Breast epithelium (tissue), 4 donors: ENCODE data around the gene PLAU. TPM values are rescaled to one million over a fixed set of nuclear protein-coding genes. Genes with fewer than 3 reads are reported as not detected.

Experiments
- DNase-seq, 2 donors: peaks; one replicate each; pipeline ENCODE4 v3.0.0-alpha.2; 2019; ENCODE audit warnings: low spot score in 2 of 2
- H3K27ac ChIP-seq, 2 donors: fragments of 200-600 bp; sonication (generic) in 1 of 2; one replicate each; pipeline ENCODE4 v1.5.1; 2016 to 2019; ENCODE audit warnings: mild to moderate bottlenecking in 1 of 2
- H3K27me3 ChIP-seq, 2 donors: fragments of 200-600 bp; sonication (generic) in 1 of 2; one replicate each; pipeline versions ENCODE4 v1.5.1 to v1.6.0; 2017 to 2019; ENCODE audit warnings: control low read depth in 1 of 2, mild to moderate bottlenecking in 1 of 2
- H3K36me3 ChIP-seq: fragments of 200-600 bp; one replicate; pipeline ENCODE4 v1.5.1; 2019
- H3K4me1 ChIP-seq, 2 donors: fragments of 200-600 bp; sonication (generic); one replicate each; pipeline ENCODE4 v1.5.1; 2016 to 2019; ENCODE audit warnings: control low read depth in 1 of 2
- H3K4me3 ChIP-seq, 3 donors: fragments of 200-600 bp; sonication (generic); 1 replicate in 2 of 3; 2 replicates in 1 of 3; pipeline ENCODE4 v1.5.1; 2016 to 2019; ENCODE audit warnings: mild to moderate bottlenecking in 3 of 3, moderate library complexity in 2 of 3
- H3K9me3 ChIP-seq, 2 donors: fragments of 200-600 bp; sonication (generic) in 1 of 2; one replicate each; pipeline ENCODE4 v1.5.1; 2016 to 2019; ENCODE audit warnings: control low read depth in 1 of 2
- POLR2A ChIP-seq: fragments of 450-650 bp; IDR thresholded peaks from one replicate; pipeline ENCODE4 v1.6.1; 2016; ENCODE audit warnings: antibody characterized with exemption, mild to moderate bottlenecking, moderate library complexity
- POLR2AphosphoS5 ChIP-seq, 3 donors: sonication (generic); formaldehyde crosslinking; IDR thresholded peaks; one replicate each; pipeline ENCODE4 v1.6.1; 2017; ENCODE audit warnings: antibody characterized with exemption in 3 of 3
- intact Hi-C: fragments of 100-400 bp; cut with DNase I; formaldehyde crosslinking; loops from one replicate; pipeline ENCODE4 v1.15.1; 2023; ENCODE audit warnings: low total_unique reads
- total RNA-seq, 3 donors: library from RNA; depleted of rRNA; stranded (reverse); fragments of >200 nt; gene quantifications; one replicate each; pipeline ENCODE4 v1.1.0, GENCODE V29; 2016
- TF ChIP-seq, protein P1 (sequence below), 3 donors: fragments of 450-650 bp; IDR thresholded peaks; one replicate each; pipeline ENCODE4 v1.5.1; 2016 to 2017; ENCODE audit warnings: antibody characterized with exemption in 3 of 3, mild to moderate bottlenecking in 3 of 3, moderate library complexity in 3 of 3

PLAU gene
- total RNA-seq, 3 donors from 2014 or later, result 4.2 to 11.0 (median 5.2) TPM

DNA sequence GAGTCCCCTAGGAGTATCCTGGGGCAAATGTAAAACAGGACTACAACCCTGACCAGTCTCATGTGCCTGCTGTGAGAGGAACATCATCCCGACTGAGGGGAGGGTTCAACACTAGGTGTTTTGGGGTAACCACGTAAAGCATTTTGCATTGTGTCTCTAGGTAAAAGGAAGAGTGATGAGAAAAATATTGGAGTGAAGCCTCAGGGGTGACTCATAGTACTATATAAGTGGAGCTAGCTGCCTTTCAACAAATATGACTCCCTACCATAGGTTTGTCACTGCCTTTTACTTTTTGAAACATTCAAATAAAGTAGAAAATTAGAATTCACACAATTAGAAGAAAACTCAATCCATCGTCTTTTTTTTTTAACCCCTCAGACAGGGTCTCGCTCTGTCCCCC lies 34.0 kb upstream of the PLAU start:
- Histone ChIP-seq H3K36me3 (no peaks in the 10 kb centered on the region), H3K4me1 (peaks cover 6 to 13% of the 10 kb centered on the region in 2 donors), H3K27ac (peak overlapping the region in 1 of 2 donors; percentile 17), H3K9me3 (no peaks in the 10 kb centered on the region), H3K4me3 (no peak overlapping the region), H3K27me3 (no peaks in the 10 kb centered on the region)
- intact Hi-C loops, result no loop called here
- TF ChIP-seq, protein P1, sequence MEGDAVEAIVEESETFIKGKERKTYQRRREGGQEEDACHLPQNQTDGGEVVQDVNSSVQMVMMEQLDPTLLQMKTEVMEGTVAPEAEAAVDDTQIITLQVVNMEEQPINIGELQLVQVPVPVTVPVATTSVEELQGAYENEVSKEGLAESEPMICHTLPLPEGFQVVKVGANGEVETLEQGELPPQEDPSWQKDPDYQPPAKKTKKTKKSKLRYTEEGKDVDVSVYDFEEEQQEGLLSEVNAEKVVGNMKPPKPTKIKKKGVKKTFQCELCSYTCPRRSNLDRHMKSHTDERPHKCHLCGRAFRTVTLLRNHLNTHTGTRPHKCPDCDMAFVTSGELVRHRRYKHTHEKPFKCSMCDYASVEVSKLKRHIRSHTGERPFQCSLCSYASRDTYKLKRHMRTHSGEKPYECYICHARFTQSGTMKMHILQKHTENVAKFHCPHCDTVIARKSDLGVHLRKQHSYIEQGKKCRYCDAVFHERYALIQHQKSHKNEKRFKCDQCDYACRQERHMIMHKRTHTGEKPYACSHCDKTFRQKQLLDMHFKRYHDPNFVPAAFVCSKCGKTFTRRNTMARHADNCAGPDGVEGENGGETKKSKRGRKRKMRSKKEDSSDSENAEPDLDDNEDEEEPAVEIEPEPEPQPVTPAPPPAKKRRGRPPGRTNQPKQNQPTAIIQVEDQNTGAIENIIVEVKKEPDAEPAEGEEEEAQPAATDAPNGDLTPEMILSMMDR (IDR thresholded peaks at IDR 0.05), result no peak
- TF ChIP-seq POLR2AphosphoS5 (IDR thresholded peaks at IDR 0.05), result no peak
- no peak for TF ChIP-seq POLR2A
- DNase-seq, result no peak

DNA sequence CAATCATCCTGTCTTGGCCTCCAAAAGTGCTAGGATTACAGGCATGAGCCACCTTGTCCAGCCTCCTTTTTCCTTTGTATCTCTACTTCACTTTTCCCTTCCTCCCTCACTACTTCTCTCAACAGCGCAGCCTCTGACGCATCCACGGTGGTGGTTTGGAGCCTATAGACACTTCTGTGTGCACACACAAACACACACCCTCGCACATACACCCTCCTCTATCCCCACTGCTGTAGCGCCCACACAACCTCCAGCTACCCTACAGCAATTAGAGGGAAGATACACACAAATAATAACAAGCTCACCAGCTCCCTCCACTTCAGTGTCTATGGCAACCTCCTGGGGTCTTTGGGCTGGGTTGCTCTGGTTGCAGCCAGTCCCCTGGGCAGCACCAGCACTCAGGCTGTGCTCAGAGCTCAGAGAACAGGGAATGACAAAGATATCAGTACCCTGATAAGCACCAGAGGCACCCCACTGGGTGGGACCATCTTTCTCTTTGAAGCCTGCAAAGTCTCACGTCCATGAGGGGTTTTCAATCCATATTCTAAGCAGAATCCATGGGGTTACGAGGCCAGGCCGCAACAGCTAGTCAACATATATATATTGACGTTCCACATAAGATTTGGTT lies 33.3 kb upstream of the PLAU start:
- no peaks in the 10 kb centered on the region for H3K36me3 ChIP-seq
- intact Hi-C loops, result no loop called here
- H3K27me3 ChIP-seq, result no peaks in the 10 kb centered on the region
- no peaks in the 10 kb centered on the region for H3K9me3 ChIP-seq
- H3K27ac ChIP-seq, result no peak overlapping the region
- H3K4me3 ChIP-seq, result no peak overlapping the region
- TF ChIP-seq POLR2A (no peak), POLR2AphosphoS5 (IDR thresholded peaks at IDR 0.05) (no peak)
- TF ChIP-seq, protein P1 (IDR thresholded peaks at IDR 0.05), result no peak
- peaks cover 6 to 8% of the 10 kb centered on the region in 2 donors for H3K4me1 ChIP-seq
- DNase-seq, result no peak

DNA sequence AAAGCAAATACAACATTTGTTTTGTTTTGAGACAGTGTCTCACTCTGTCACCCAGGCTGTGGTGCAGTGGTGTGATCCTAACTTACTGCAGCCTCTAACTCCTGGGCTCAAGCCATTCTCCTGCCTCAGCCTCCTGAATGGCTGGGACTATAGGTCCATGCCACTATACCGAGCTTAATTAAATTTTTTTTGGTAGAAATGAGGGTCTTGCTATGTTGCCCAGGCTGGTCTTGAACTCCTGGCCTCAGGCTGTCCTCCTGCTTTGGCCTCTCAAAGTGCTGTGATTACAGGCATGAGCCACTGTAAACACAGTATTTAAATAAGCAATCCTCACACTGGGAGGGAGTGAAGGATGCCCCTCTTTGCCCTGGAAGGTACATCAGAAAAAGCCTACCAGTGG lies 32.6 kb upstream of the PLAU start:
- Histone ChIP-seq H3K9me3 (no peaks in the 10 kb centered on the region), H3K27me3 (no peaks in the 10 kb centered on the region), H3K36me3 (no peaks in the 10 kb centered on the region), H3K4me3 (no peak overlapping the region), H3K27ac (no peak overlapping the region), H3K4me1 (peaks cover 0 to under 1% of the 10 kb centered on the region in 2 donors)
- DNase-seq, result no peak
- intact Hi-C loops, result no loop called here
- TF ChIP-seq POLR2AphosphoS5 (IDR thresholded peaks at IDR 0.05) (no peak), POLR2A (no peak)
- TF ChIP-seq, protein P1 (IDR thresholded peaks at IDR 0.05), result no peak

DNA sequence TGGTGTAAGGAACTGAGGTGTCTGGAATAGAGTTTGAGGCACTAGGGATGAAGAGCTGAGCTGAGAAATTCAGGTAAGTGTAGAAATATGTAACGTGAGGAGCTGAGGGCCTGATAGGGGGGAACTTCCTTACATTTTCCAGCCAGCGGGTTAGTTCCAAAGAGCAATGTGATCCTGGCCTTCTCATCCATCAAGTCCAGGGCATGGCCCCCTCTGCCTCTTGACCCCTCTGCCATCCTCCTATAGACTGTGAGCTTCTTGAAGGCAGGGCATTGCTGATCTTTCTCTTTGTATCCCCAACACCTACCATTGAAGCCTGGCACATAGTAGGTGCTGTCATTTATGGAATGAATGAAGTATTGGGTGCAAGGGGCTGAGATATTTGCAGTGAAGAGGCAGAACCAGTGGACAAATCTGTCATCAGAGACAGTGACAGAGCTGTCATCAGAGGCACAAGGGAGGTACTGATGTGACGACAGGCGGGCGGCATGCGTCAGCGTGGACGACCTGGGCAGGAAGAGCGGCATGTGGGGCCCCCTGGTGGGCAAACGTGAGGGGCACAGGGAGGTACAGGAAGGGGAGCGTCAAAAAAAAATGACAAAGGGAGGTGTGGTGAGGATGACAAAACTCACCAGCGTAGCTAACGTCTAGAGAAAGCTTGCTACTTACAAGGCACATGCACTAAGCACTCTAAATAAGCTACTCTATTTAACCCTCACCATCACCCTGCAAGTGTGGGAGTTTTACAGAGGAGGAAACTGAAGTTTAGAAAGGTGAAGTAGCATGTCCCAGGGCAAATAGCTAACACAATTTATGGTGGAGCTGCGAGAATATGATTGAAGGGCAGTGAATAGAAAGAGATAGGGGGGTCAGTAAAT lies 31.4 kb upstream of the PLAU start:
- no peak overlapping the region for H3K4me3 ChIP-seq
- peak overlapping the region in 1 of 2 donors; percentile 10 for H3K27ac ChIP-seq

More for the DNA sequence above, 31.4 kb upstream of the PLAU start:
- peak; percentile 21 to 61 (median 51) for TF ChIP-seq POLR2AphosphoS5 (IDR thresholded peaks at IDR 0.05)
- no peak for TF ChIP-seq POLR2A
- TF ChIP-seq, protein P1 (IDR thresholded peaks at IDR 0.05), result peak; percentile 87 to 97 (median 96)
- intact Hi-C loops, result loop anchor here (10.0 kb wide), 1 partner anchor 65 kb away; no protein-coding TSS in a partner anchor
- DNase-seq, result peak; percentile 82 to 86
- Histone ChIP-seq H3K9me3 (no peaks in the 10 kb centered on the region), H3K4me1 (no peaks in the 10 kb centered on the region), H3K27me3 (no peaks in the 10 kb centered on the region), H3K36me3 (no peaks in the 10 kb centered on the region)
